GM12873 (cell line): Measurements from ENCODE around the gene DNAJC6.

ENCODE experiments used
- TF ChIP-seq, protein P1 (sequence below): IDR thresholded peaks from 2 replicates; pipeline ENCODE4 v1.5.1; 2012; ENCODE audit warnings: low read depth, mild to moderate bottlenecking, moderate library complexity, low read length, control low read depth; ENCODE audit not compliant: insufficient read depth; ENCODE audit errors: missing control alignments

The DNAJC6 gene

GRCh38 chr1:65378247-65378946 is 69.1 kb downstream of the DNAJC6 start:
- TF ChIP-seq, protein P1, sequence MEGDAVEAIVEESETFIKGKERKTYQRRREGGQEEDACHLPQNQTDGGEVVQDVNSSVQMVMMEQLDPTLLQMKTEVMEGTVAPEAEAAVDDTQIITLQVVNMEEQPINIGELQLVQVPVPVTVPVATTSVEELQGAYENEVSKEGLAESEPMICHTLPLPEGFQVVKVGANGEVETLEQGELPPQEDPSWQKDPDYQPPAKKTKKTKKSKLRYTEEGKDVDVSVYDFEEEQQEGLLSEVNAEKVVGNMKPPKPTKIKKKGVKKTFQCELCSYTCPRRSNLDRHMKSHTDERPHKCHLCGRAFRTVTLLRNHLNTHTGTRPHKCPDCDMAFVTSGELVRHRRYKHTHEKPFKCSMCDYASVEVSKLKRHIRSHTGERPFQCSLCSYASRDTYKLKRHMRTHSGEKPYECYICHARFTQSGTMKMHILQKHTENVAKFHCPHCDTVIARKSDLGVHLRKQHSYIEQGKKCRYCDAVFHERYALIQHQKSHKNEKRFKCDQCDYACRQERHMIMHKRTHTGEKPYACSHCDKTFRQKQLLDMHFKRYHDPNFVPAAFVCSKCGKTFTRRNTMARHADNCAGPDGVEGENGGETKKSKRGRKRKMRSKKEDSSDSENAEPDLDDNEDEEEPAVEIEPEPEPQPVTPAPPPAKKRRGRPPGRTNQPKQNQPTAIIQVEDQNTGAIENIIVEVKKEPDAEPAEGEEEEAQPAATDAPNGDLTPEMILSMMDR = no peak

DNA sequence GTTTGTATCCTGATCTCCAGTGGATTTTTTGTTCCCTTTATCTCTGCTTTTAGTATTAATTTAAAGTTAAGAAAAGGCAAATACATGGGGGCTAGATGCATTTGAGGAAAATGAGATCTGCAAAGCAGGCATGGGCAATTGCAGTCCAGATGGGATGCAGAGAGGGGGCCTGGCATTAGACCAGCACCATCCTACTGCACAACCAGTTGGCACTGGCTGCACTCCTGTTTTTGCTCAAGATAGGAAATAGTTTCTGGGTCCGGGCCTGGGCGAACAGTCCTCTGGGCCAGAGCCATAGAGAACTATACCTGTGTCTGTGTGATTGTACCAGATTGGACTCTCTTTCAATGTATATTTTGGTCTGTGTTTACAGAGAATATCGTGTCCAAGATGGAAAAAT is 77.1 kb downstream of the DNAJC6 start:
- TF ChIP-seq, protein P1 = no peak

DNA sequence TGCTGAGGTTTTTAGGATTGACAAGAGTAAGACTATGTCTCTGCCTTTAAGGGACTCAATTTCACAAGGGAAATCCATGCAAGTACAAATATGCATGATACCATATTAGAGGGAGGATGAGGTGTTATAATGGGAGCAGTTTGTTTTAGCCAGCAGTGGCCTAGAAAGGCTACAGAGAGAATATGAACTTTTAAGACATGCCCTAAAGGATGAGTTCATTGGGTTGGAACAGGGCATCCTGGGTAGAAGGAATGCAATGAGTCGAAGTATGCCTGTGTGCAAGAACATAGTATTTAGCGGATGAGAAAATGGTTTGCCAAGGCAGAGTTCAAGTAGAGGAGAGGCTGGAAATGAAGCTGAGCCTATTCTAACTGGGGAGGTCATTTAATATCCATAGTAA is 78.5 kb downstream of the DNAJC6 start:
- TF ChIP-seq, protein P1 = no peak

DNA sequence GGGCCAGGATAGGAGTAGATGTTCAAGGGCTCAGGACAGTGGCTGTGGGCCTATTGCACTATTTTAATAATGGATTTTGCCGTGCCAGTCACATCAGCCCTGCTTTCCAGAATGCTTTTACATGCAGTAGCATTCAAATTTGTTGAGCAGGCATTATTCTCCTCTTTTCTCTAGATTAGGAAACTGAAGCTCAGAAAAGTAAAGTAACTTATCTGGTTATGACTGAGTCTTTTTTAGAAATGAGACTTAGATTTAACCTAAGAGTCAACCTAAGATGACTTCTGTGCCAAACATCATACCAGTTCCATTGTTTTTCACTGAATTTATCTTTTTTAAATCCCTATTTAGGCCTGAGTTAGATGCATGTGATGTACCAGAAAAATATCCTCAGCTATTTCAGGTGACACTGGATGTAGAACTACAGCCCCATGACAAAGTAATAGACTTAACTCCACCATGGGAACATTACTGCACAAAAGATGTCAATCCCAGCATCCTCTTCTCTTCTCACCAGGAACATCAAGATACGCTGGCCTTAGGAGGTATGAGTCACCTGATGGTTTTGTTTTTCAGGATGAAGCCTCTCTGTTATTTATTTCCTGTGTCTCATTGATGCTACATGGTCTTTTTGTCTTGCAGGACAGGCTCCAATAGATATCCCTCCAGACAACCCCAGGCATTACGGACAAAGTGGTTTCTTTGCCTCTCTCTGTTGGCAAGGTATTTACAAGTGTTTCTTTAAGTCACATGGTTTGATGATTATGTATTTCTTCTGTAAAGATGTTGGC is 79.8 kb downstream of the DNAJC6 start:
- TF ChIP-seq, protein P1 = no peak

DNA sequence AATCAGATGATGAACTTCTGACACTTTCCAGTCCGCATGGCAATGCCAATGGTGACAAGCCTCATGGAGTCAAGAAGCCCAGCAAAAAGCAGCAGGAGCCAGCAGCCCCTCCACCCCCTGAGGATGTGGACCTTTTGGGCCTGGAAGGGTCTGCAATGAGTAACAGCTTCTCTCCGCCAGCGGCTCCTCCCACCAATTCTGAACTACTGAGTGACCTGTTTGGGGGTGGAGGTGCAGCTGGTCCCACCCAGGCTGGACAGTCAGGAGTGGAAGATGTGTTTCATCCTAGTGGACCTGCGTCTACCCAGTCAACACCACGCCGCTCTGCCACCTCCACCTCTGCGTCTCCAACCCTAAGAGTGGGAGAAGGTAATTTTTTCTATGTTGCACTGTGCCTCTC is 83.2 kb downstream of the DNAJC6 start:
- TF ChIP-seq, protein P1 = no peak

GRCh38 chr1:65393347-65393746 is 84.0 kb downstream of the DNAJC6 start:
- TF ChIP-seq, protein P1 = no peak

GRCh38 chr1:65393928-65394327 is 84.6 kb downstream of the DNAJC6 start:
- TF ChIP-seq, protein P1 = no peak
